ENCODE results near the gene INSL3. TPM values are rescaled to one million over a fixed set of nuclear protein-coding genes. Genes with fewer than 3 reads are reported as not detected.
A peak's percentile ranks its signal among the peaks of the same experiment; 100 is the strongest.

INSL3 gene
- total RNA-seq, 4 donors from 2014 or later, result not detected

DNA sequence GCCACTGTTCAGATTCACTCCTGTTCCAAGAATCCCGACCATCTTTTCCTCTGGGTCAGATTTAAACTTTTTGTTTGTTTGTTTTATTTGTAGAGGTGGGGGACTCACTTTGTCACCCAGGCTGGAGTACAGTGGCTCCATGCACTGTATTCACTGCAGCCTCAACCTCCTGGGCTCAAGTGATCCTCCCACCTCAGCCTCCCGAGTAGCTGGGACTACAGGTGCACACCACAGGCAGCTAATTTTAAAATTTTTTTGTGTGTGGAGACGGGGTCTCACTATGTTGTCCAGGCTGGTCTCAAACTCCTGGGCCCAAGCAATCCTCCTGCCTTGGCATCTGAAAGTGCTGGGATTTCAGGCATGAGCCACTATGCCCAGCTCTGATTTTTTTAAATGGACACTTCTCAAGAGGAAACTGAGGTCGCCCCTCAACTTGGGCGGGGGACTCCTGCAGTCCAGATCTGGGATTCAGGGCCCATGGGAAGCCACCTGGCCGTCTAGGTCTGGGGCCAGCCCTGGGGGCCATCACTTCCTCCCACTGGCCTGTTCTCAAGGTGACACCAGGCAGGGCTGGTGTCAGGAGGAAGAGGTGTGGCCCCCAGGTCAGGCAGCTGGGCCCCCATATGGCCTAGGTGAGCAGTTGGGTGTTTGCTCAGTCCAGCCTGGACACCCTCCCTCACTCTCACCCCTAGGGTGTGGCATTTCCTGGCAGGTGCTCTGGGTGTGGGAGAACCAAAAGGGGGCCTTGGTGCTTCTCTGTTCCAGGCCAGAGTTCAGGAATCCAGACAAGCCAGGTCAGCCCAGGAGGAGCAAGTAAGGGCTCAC is 25.1 kb downstream of the INSL3 start:
- H3K9me3 ChIP-seq, result no peaks in the 10 kb centered on the region
- 62% methylated on average over 5 of the region's 6 CpGs for WGBS
- DNase-seq (ENCODE audit: extremely low spot score), result no peak
- H3K4me3 ChIP-seq, result no peak overlapping the region
- peaks cover 3 to 85% (median 25%) of the 10 kb centered on the region in 4 donors for H3K27me3 ChIP-seq
- H3K27ac ChIP-seq (replicated peaks in 1 of 4), result no peak overlapping the region
- no peaks in the 10 kb centered on the region for H3K36me3 ChIP-seq
- intact Hi-C loops (cut with DNase I), result no loop called here
- TF ChIP-seq, protein P1, sequence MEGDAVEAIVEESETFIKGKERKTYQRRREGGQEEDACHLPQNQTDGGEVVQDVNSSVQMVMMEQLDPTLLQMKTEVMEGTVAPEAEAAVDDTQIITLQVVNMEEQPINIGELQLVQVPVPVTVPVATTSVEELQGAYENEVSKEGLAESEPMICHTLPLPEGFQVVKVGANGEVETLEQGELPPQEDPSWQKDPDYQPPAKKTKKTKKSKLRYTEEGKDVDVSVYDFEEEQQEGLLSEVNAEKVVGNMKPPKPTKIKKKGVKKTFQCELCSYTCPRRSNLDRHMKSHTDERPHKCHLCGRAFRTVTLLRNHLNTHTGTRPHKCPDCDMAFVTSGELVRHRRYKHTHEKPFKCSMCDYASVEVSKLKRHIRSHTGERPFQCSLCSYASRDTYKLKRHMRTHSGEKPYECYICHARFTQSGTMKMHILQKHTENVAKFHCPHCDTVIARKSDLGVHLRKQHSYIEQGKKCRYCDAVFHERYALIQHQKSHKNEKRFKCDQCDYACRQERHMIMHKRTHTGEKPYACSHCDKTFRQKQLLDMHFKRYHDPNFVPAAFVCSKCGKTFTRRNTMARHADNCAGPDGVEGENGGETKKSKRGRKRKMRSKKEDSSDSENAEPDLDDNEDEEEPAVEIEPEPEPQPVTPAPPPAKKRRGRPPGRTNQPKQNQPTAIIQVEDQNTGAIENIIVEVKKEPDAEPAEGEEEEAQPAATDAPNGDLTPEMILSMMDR (IDR thresholded peaks at IDR 0.05), result no peak
- TF ChIP-seq EP300 (IDR thresholded peaks at IDR 0.05), result no peak
- TF ChIP-seq POLR2AphosphoS5 (IDR thresholded peaks at IDR 0.05), result no peak
- no peak for TF ChIP-seq POLR2A (IDR thresholded peaks at IDR 0.05; ENCODE audit: low read depth)
- peaks cover 0 to 10% (median 7%) of the 10 kb centered on the region in 4 donors for H3K4me1 ChIP-seq

DNA sequence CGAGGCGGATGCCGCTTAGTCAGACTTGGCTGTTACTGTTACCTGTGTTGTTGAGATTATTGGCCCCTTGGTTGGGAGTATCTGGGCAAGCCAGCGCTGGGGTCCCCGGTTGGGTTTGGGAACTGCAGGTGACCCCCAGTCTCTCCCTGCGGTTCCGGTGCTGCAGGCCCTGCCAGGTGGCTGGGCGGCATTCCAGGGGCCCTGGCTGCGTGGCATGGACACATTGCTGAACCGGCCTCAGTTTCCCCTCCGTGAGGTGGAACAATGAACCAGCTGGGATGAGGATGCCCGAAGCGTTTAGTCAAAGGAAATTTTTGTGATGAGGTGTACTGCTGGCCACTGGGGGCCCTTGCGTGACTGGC is 25.8 kb downstream of the INSL3 start:
- peaks cover 3 to 80% (median 25%) of the 10 kb centered on the region in 4 donors for H3K27me3 ChIP-seq
- intact Hi-C loops (cut with DNase I), result no loop called here
- H3K4me1 ChIP-seq, result peaks cover 0 to 10% (median 7%) of the 10 kb centered on the region in 4 donors
- H3K9me3 ChIP-seq, result no peaks in the 10 kb centered on the region
- peak overlapping the region in 1 of 4 donors; percentile 40 for H3K4me3 ChIP-seq
- no peak for TF ChIP-seq POLR2AphosphoS5 (IDR thresholded peaks at IDR 0.05)
- TF ChIP-seq, protein P1 (IDR thresholded peaks at IDR 0.05), result no peak
- TF ChIP-seq POLR2A (IDR thresholded peaks at IDR 0.05; ENCODE audit: low read depth), result no peak
- TF ChIP-seq EP300 (IDR thresholded peaks at IDR 0.05), result no peak
- 33% methylated on average over 7 of the region's 14 CpGs for WGBS
- no peak overlapping the region for H3K27ac ChIP-seq (replicated peaks in 1 of 4)
- H3K36me3 ChIP-seq, result no peaks in the 10 kb centered on the region
- no peak for DNase-seq (ENCODE audit: extremely low spot score)

DNA sequence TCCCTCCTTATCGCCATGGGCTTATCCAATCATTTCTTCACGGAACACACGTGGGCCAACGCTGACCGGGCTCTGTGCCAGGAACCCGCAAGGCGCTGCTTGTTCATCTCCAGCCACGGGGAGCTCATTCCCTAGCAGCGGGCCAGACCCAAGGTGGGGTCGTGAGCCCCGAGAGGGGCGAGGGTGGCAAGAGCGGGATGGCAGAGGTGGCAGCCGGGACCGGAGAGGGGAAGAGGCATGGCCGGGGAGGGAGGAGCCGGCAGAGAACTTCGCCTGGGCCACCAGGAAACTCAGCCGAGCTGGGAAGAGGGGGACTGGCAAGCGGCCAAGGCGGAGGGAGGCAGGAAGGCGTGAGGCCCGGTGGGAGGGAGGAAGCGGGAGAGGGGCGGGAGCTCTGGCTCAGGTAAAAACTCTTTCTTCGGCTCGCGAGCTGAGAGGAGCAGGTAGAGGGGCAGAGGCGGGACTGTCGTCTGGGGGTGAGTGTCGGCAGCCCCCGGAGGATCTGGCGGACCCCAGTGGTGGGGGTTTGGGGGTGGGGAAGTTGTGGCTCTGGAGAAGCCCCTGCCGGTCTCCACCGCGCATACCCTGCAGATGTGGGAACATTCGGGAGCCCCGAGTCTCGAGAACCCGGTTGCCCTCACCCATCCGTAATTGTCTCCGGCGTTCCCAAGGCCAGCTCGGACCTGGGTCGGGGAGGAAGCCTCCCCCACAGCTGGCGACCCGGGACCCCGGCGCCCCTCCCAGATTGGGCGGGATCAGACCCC is 26.4 kb downstream of the INSL3 start, which contains the start of gene B3GNT3:
Gene B3GNT3 (plus strand): TSS at position 408 of the 764 bp plus-strand sequence. CDS start 12,670 bp downstream, outside the sequence.
- no peak for DNase-seq (ENCODE audit: extremely low spot score)
- H3K4me3 ChIP-seq, result peak within 1 kb of the TSS in 2 of 4 donors; percentile 5 to 40
- intact Hi-C loops (cut with DNase I), result no loop called here
- no peaks in the 10 kb centered on the region for H3K9me3 ChIP-seq
- peaks cover 3 to 74% (median 25%) of the 10 kb centered on the region in 4 donors for H3K27me3 ChIP-seq
- H3K36me3 ChIP-seq, result no peaks in the 10 kb centered on the region
- H3K4me1 ChIP-seq, result peaks cover 0 to 10% (median 7%) of the 10 kb centered on the region in 4 donors
- no peak for TF ChIP-seq POLR2A (IDR thresholded peaks at IDR 0.05; ENCODE audit: low read depth)
- TF ChIP-seq, protein P1 (IDR thresholded peaks at IDR 0.05), result no peak
- no peak for TF ChIP-seq POLR2AphosphoS5 (IDR thresholded peaks at IDR 0.05)
- no peak for TF ChIP-seq EP300 (IDR thresholded peaks at IDR 0.05)
- H3K27ac ChIP-seq (replicated peaks in 1 of 4), result no peak within 1 kb of the TSS
- WGBS, result 5% methylated on average over 45 of the region's 50 CpGs

DNA sequence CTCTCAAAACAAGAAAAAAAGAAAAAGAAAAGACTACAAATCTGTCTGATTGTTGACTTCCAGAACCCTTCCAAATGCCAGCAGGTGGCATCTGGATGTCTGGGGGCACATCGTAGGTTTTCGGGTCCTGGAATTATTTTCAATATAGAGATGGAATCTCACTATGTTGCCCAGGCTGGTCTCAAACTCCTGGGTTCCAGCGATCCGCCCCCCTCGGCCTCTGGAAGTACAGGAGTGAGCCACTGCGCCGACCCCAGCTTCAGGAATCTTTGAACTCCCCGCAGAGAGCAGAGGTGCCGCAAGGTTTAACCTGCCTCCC is 26.9 kb downstream of the INSL3 start:
- TF ChIP-seq EP300 (IDR thresholded peaks at IDR 0.05) (no peak), POLR2AphosphoS5 (IDR thresholded peaks at IDR 0.05) (no peak)
- intact Hi-C loops (cut with DNase I), result no loop called here
- WGBS, result 65% methylated on average over 9 of the region's 9 CpGs

More for the DNA sequence above, 26.9 kb downstream of the INSL3 start:
- DNase-seq (ENCODE audit: extremely low spot score), result no peak
- peaks cover 0 to 10% (median 7%) of the 10 kb centered on the region in 4 donors for H3K4me1 ChIP-seq
- no peaks in the 10 kb centered on the region for H3K9me3 ChIP-seq
- H3K36me3 ChIP-seq, result no peaks in the 10 kb centered on the region
- H3K27me3 ChIP-seq, result peaks cover 3 to 71% (median 25%) of the 10 kb centered on the region in 4 donors
- H3K4me3 ChIP-seq, result peak overlapping the region in 1 of 4 donors; percentile 5
- H3K27ac ChIP-seq (replicated peaks in 1 of 4), result no peak overlapping the region
